Stomach (tissue), 9 donors: ENCODE results near the gene CAV1. TPM values are rescaled to one million over a fixed set of nuclear protein-coding genes. Genes with fewer than 3 reads are reported as not detected.

Source experiments
- DNase-seq, 2 donors: peaks; one replicate each; pipeline versions ENCODE4 v3.0.0 to v3.0.0-alpha.2; 2013 to 2019
- H3K27ac ChIP-seq, 5 donors: fragments of 200-600 bp in 4 of 5; sonication (generic) in 4 of 5; one replicate each; pipeline ENCODE4 v1.5.1; 2013 to 2019; ENCODE audit warnings: mild to moderate bottlenecking in 1 of 5, moderate library complexity in 1 of 5
- H3K27me3 ChIP-seq, 3 donors: fragments of 200-600 bp; sonication (generic); one replicate each; pipeline ENCODE4 v1.5.1; 2017 to 2019; ENCODE audit warnings: mixed run types in 1 of 3
- H3K36me3 ChIP-seq, 4 donors: fragments of 200-600 bp; sonication (generic); 1 replicate in 3 of 4; 2 replicates in 1 of 4; pipeline ENCODE4 v1.5.1; 2016 to 2019
- H3K4me1 ChIP-seq, 4 donors: fragments of 200-600 bp; sonication (generic); one replicate each; pipeline ENCODE4 v1.5.1; 2016 to 2019
- H3K4me3 ChIP-seq, 4 donors: fragments of 200-600 bp; sonication (generic) in 3 of 4; one replicate each; pipeline ENCODE4 v1.5.1; 2016 to 2019; ENCODE audit warnings: mild to moderate bottlenecking in 1 of 4
- H3K9me3 ChIP-seq, 4 donors: fragments of 200-600 bp; sonication (generic); one replicate each; pipeline ENCODE4 v1.5.1; 2016 to 2019
- EP300 ChIP-seq: sonication (generic); formaldehyde crosslinking; IDR thresholded peaks from one replicate; pipeline ENCODE4 v1.6.1; 2017; ENCODE audit warnings: antibody characterized with exemption
- POLR2A ChIP-seq, 4 donors: fragments of 450-650 bp; IDR thresholded peaks; one replicate each; pipeline ENCODE4 v1.6.1; 2016; ENCODE audit warnings: antibody characterized with exemption in 4 of 4, control low read depth in 2 of 4, mild to moderate bottlenecking in 1 of 4, moderate library complexity in 1 of 4
- POLR2AphosphoS5 ChIP-seq, 3 donors: sonication (generic); formaldehyde crosslinking; IDR thresholded peaks; one replicate each; pipeline ENCODE4 v1.6.1; 2016; ENCODE audit warnings: antibody characterized with exemption in 3 of 3
- WGBS, 5 donors: extraction: QIAGEN DNeasy Blood & Tissue Kit in 3 of 5; methylation state at CpG; one replicate each; pipeline versions ENCODE4 v1.1.5 to v1.1.7; 2013 to 2018; 5-methylcytosine and 5-hydroxymethylcytosine counted together
- intact Hi-C: fragments of 100-400 bp; cut with DNase I; formaldehyde crosslinking; loops from one replicate; pipeline ENCODE4 v1.15.1; 2023; ENCODE audit warnings: low total_unique reads
- polyA plus RNA-seq, 3 donors: library from polyadenylated mRNA; stranded (reverse); fragments of 200-250 nt; gene quantifications; one replicate each; pipeline ENCODE4 v1.2.3, GENCODE V29; 2013
- total RNA-seq, 5 donors: library from RNA; depleted of rRNA; stranded (reverse); fragments of >200 nt; gene quantifications; one replicate each; pipeline versions ENCODE4 v1.1.0 to v1.2.3, GENCODE V29; 2014 to 2016
- TF ChIP-seq, protein P1 (sequence below), 7 experiments: fragments of 450-650 bp in 4 of 7; fragments of 200-600 bp in 3 of 7; sonication (generic) in 3 of 7; IDR thresholded peaks; one replicate each; pipeline ENCODE4 v1.5.1; 2016 to 2019; ENCODE audit warnings: antibody characterized with exemption in 7 of 7, control low read depth in 2 of 7, mild to moderate bottlenecking in 1 of 7
- donor health status: healthy with polysubstance abuse.
- donor health status: Bipolar disorder and iron deficiency.
- donor health status: healthy.

CAV1 gene
- total and polyA plus RNA-seq, 8 donors: 18.5 to 719 (median 86.7) TPM

DNA sequence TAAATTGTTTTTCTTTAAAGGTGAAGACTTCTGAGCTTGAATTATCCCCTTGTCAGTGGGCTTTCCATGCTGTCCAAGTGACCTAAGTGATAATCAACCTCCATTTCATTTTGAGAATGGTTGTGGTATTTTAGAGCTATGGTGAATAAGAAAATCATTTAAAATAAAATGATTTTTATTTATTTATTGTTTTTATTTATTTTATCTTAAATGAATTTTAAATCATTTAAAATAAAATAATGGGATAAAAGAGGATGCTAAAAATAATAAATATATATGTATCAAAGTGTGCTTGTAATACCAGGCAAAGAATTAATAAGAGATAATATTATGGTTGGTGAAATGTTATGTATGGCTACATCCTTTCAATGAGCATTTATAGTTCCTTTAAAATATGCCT, 24.5 kb downstream of the CAV1 start:
- Histone ChIP-seq H3K4me3 (no peak overlapping the region), H3K27me3 (no peaks in the 10 kb centered on the region), H3K27ac (peak overlapping the region in 2 of 5 donors; percentile 62 to 85), H3K4me1 (peaks cover 0 to 41% (median 14%) of the 10 kb centered on the region in 4 donors), H3K36me3 (no peaks in the 10 kb centered on the region), H3K9me3 (no peaks in the 10 kb centered on the region)
- no peak for TF ChIP-seq POLR2AphosphoS5 (IDR thresholded peaks at IDR 0.05)
- no peak for TF ChIP-seq EP300
- no peak for TF ChIP-seq POLR2A (IDR thresholded peaks at IDR 0.05)
- TF ChIP-seq, protein P1, sequence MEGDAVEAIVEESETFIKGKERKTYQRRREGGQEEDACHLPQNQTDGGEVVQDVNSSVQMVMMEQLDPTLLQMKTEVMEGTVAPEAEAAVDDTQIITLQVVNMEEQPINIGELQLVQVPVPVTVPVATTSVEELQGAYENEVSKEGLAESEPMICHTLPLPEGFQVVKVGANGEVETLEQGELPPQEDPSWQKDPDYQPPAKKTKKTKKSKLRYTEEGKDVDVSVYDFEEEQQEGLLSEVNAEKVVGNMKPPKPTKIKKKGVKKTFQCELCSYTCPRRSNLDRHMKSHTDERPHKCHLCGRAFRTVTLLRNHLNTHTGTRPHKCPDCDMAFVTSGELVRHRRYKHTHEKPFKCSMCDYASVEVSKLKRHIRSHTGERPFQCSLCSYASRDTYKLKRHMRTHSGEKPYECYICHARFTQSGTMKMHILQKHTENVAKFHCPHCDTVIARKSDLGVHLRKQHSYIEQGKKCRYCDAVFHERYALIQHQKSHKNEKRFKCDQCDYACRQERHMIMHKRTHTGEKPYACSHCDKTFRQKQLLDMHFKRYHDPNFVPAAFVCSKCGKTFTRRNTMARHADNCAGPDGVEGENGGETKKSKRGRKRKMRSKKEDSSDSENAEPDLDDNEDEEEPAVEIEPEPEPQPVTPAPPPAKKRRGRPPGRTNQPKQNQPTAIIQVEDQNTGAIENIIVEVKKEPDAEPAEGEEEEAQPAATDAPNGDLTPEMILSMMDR (IDR thresholded peaks at IDR 0.05): no peak
- no peak for DNase-seq
- intact Hi-C loops: no loop called here

DNA sequence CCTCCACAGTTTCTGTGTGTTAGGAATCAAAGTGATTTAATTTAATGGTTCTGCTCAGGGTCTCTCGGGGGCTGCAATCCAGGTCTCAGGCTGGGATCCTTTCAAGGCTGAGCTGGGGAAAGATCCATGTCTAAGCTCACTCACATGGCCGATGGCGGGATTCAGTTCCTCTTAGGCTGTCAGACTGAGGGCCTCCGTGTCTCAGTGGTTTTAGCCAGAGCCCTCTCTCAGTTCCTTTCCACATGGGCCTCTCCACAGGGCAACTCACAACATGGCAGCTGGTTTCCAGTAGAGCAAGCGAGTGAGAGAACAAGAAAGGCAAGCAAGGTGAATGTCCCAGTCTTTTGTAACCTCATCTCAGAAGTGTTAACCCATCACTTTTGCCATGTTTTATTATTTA, 26.9 kb downstream of the CAV1 start:
- no peaks in the 10 kb centered on the region for H3K36me3 ChIP-seq
- 66 to 93% (median 90%) methylated on average over 5 of the region's 5 CpGs for WGBS, 5 donors
- intact Hi-C loops: no loop called here
- DNase-seq: no peak
- peaks cover 0 to 34% (median 8%) of the 10 kb centered on the region in 4 donors for H3K4me1 ChIP-seq
- no peak for TF ChIP-seq POLR2AphosphoS5 (IDR thresholded peaks at IDR 0.05)
- no peak for TF ChIP-seq POLR2A (IDR thresholded peaks at IDR 0.05)
- TF ChIP-seq, protein P1 (IDR thresholded peaks at IDR 0.05): no peak
- no peak for TF ChIP-seq EP300
- H3K4me3 ChIP-seq: no peak overlapping the region
- H3K27ac ChIP-seq: peak overlapping the region in 3 of 5 donors; percentile 40 to 85 (median 41)
- H3K27me3 ChIP-seq: no peaks in the 10 kb centered on the region
- H3K9me3 ChIP-seq: no peaks in the 10 kb centered on the region

DNA sequence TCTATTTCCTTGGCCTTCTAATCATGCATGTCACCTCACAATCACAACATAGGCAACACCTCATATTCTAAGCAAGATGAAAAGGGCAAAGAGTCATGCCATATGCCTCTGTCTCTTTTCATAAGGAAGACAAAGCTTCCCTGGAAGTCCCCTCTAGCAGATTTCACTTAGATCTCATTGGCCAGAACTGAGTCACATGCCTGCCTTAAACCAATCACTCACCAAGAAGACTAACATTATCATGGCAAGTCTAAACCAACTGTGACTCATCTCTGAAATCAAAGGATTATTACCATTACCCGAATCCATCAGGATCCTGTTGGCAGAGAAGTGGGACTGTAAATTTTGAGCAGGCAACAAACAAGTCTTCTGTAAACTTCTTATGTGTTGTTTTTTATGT, 27.8 kb downstream of the CAV1 start:
- Histone ChIP-seq H3K9me3 (no peaks in the 10 kb centered on the region), H3K36me3 (no peaks in the 10 kb centered on the region), H3K4me1 (peaks cover 0 to 39% (median 7%) of the 10 kb centered on the region in 4 donors), H3K4me3 (no peak overlapping the region), H3K27ac (peak overlapping the region in 3 of 5 donors; percentile 40 to 85 (median 41)), H3K27me3 (no peaks in the 10 kb centered on the region)
- 33 to 68% (median 50%) methylated on average over 1 of the region's 1 CpG for WGBS, 5 donors
- intact Hi-C loops: no loop called here
- no peak for DNase-seq
- TF ChIP-seq EP300 (no peak), POLR2AphosphoS5 (IDR thresholded peaks at IDR 0.05) (no peak), POLR2A (IDR thresholded peaks at IDR 0.05) (no peak)
- TF ChIP-seq, protein P1 (IDR thresholded peaks at IDR 0.05): no peak

DNA sequence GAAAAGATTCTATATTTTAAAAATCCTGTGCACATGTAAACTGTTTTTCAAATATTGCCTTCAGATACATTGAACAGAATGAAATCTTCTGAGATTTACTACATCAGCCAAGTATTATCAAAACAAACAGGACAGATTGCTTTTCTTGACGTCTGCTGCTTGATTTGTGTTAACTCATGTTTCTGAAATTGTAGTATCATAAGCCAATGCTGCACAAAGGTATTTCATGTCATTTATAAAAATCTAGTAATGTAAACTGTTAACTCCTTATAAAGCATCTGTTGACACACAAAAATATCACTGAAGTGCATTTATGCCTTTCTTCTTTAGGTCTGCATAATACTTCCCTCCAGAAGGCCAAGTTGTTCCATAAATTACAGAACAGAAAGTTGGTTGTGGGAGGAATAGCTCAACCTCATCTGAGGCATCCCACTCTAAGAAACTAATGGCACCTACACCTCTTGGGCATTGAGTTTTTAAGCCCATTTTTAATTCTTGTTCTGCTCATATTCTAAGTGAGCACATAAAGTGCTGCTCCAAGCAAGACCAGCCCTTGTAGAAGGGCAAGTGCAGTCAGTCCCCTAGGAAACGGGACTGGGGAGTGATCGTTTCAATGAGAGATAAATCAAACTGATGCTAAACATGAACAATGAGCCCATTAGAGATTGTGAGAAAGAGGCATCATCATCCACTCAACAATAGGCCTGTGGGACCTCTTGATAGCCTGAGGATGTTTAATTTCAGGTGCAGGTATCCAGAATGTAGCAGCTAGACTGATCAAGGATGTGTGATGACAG, 28.5 kb downstream of the CAV1 start:
- Histone ChIP-seq H3K9me3 (no peaks in the 10 kb centered on the region), H3K4me1 (peaks cover 0 to 39% (median 7%) of the 10 kb centered on the region in 4 donors), H3K36me3 (no peaks in the 10 kb centered on the region), H3K27me3 (no peaks in the 10 kb centered on the region), H3K27ac (peak overlapping the region in 4 of 5 donors; percentile 23 to 85 (median 36)), H3K4me3 (no peak overlapping the region)
- TF ChIP-seq EP300 (no peak), POLR2AphosphoS5 (IDR thresholded peaks at IDR 0.05) (no peak), POLR2A (IDR thresholded peaks at IDR 0.05) (no peak)
- TF ChIP-seq, protein P1 (IDR thresholded peaks at IDR 0.05): no peak
- DNase-seq: no peak
- intact Hi-C loops: no loop called here
- WGBS, 5 donors: 47 to 74% (median 65%) methylated on average over 3 of the region's 3 CpGs
